GM18511 (cell line): ENCODE data around the gene MAMDC4.

ENCODE experiments used
- ATAC-seq: cut with Tn5 transposase; IDR thresholded peaks from one replicate; pipeline ENCODE4 v1.9.1; 2021; ENCODE audit warnings: mild to moderate bottlenecking, moderate library complexity; ENCODE audit not compliant: unreplicated experiment

Gene MAMDC4

GRCh38 chr9:136848393-136849037 lies 3.6 kb upstream of the MAMDC4 start:
- no peak for ATAC-seq

DNA sequence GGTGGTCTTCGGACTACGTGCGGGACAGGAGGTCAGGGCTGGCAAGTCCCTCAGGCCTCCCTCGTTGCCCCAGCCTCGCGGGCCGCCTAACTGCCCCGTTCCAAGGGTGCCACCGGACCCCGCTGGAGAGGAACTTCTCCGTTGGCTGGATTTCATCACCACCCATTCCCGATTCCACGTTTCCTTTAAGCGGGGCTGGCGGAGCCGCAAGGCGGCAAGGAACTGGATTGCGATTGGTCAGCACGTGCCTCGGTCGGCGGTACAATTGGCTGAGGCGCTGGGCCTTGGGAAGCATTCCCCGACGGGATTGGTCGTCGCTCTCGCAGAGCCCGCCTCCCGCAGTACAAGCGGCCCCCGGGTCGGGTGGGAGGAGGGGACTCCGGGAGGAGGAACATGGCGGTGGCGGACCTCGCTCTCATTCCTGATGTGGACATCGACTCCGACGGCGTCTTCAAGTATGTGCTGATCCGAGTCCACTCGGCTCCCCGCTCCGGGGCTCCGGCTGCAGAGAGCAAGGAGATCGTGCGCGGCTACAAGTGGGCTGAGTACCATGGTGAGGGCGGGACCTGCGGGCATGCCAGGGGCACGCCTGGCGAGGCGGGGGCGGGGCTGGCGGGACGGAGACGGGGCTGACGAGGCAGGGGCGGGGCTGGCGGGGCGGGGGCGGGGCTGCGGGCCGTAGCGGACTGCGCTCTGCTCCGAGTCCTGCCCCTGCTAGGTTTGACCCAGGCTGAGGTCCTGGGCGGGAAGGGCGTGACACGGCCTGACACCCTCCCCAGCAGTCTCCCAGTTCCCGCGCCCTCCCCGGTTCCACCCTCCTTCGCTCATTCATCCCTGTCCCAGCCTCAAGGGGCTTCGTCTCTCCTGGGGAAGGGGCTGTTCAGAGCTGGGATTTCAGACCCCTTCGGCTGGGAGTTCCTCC lies 2.8 kb upstream of the MAMDC4 start, which contains the start of gene PHPT1:
Gene PHPT1, plus strand, starts transcription at position 372 of the 922 bp plus-strand sequence. Its CDS starts 22 bp downstream, at position 394.
- peak; percentile 80 for ATAC-seq

DNA sequence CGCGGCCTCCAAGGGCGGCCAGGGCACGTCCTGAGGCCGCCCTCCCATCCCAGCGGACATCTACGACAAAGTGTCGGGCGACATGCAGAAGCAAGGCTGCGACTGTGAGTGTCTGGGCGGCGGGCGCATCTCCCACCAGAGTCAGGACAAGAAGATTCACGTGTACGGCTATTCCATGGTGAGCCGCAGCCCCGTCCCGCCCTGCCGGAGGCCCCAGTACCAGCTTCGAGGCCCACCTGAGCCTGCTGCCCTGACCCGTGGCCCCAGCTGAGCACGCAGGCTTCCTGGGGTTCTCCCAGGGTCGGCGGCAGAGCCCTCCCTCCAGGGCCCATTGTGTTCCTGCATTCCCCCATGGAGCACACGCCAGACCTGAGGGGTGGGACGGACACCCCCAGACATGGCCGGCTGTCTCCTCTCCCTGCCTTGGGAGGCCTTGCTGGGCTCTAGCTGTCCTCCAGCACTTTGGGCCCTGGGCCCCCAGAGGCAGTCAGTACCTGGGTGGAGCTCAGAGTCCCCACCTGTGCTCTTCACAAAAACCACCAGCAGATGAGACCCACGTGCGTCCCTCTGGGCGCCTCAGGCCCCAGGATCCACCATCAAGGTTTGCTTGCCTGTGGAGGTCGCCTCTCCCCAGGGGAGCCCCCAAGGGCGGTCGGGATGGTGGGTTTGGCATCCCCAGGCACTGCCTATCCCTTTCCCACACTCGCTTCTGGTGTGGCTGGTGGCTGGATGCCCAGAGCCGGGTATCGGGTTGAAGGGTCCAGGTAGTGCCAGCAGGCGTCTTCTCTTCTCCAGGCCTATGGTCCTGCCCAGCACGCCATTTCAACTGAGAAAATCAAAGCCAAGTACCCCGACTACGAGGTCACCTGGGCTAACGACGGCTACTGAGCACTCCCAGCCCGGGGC lies 1.9 kb upstream of the MAMDC4 start:
- no peak for ATAC-seq

DNA sequence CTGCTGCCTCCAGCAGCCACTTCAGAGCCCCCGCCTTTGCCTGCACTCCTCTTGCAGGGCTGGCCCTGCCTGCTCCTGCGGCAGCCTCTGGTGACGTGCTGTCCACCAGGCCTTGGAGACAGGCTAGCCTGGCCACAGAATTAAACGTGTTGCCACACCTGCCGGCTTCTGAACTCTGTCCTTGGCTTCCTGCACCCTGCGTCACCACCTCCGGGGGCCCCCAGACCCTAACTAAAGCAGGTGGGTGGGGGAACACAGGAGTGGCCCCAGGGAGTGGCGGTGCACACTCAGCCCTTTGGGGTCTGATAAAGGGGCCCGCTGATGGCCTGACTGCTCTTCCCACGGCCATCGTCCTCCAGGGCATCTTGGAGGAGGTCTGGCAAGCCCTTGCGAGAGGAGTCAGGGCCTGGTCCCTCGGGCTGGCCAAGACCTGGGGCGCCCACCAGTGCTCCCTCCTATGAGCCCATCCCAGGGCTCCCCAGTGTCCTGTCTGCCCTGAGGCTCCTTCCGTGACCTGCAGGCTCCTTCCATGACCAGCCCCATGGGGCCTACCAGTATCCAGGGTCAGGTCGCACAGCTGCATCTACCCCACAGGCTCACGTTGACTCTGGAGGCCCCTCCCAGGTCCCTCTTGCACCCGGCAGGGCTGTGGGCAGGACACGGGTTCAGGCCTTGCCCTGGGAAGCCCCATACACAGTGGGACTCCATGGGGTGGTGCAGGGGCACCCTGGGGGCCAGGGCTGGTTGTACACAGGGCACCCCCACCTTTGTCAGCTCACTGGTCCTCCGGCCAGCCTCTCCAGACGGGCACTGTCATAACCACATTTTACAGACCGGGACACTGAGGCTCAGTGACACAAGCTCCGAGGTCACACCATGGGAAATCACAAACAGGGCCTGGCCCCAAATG lies 1.0 kb upstream of the MAMDC4 start:
- ATAC-seq: no peak

DNA sequence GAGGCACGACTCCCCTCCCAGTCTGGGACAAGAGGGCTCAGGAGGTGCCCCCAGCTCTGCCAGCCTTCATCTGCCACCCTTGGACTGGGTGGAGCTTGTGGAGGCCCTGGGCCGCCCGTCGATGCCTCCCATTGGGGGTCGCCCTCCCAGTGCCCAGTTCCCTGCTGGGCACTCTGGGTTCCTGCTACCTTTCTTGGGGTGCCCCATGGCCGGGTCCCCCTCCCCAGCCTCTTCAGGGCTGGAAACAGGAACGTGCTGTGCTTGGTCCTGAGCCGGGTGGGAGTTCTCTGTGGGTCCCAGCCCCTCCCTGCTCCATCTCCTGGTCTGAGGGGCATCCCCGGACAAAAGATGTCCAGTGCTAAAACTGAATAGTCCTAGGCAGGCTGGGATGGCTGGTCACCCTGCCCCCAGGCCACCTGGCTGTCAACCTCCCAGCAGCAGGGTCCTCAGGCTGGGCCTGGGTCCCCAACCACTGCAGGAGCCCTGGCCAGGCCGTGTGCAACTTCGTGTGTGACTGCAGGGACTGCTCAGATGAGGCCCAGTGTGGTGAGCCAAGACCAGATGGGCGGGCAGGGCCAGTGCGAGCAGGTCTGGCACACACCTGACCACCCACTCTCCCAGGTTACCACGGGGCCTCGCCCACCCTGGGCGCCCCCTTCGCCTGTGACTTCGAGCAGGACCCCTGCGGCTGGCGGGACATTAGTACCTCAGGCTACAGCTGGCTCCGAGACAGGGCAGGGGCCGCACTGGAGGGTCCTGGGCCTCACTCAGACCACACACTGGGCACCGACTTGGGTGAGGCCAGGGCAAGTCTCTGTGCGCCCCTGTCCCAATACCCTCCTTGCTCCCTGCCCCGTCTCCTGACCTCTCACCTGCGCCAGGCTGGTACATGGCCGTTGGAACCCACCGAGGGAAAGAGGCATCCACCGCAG lies 784 bp downstream of the MAMDC4 start:
- ATAC-seq: no peak

- no peak for ATAC-seq
These were observed 1.5 kb downstream of the MAMDC4 start for GRCh38 chr9:136853596-136854112.

DNA sequence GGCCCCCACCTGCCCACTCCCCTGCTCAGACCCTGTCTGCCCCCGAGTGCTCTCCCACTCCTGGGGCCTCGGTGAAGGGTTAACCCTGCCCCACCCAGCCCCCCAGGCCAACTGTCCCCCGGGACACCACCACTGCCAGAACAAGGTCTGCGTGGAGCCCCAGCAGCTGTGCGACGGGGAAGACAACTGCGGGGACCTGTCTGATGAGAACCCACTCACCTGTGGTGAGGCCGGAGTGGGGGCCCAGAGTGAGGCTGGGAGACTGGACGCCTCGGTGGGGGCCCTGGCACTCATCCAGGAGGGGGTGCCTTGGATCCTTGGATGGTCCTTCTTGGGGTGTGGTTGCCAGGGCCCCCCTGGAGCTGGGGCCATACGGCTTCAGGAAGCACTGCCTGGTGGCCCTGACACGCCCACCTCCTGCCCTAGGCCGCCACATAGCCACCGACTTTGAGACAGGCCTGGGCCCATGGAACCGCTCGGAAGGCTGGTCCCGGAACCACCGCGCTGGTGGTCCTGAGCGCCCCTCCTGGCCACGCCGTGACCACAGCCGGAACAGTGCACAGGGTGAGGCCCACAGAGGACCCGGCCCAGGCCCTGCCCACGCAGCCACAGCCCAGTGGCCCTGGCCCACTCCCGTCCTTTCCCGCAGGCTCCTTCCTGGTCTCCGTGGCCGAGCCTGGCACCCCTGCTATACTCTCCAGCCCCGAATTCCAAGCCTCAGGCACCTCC lies 2.1 kb downstream of the MAMDC4 start:
- no peak for ATAC-seq

- no peak for ATAC-seq
These were observed 2.8 kb downstream of the MAMDC4 start for GRCh38 chr9:136854842-136855460.

- no peak for ATAC-seq
These were observed 3.4 kb downstream of the MAMDC4 start for GRCh38 chr9:136855461-136856078.

GRCh38 chr9:136856079-136856476 lies 3.9 kb downstream of the MAMDC4 start:
- no peak for ATAC-seq

- ATAC-seq: no peak
These were observed 4.5 kb downstream of the MAMDC4 start for GRCh38 chr9:136856541-136857141.

DNA sequence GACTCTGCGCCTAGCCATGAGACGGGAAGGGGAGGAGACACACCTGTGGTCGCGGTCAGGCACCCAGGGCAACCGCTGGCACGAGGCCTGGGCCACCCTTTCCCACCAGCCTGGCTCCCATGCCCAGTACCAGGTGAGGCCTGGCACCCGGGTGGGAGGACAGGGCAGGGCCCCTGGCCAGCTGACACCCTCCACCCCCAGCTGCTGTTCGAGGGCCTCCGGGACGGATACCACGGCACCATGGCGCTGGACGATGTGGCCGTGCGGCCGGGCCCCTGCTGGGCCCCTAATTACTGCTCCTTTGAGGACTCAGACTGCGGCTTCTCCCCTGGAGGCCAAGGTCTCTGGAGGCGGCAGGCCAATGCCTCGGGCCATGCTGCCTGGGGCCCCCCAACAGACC lies 5.0 kb downstream of the MAMDC4 start:
- ATAC-seq: no peak

- ATAC-seq: no peak
These were observed 5.7 kb downstream of the MAMDC4 start for GRCh38 chr9:136857581-136858412.

DNA sequence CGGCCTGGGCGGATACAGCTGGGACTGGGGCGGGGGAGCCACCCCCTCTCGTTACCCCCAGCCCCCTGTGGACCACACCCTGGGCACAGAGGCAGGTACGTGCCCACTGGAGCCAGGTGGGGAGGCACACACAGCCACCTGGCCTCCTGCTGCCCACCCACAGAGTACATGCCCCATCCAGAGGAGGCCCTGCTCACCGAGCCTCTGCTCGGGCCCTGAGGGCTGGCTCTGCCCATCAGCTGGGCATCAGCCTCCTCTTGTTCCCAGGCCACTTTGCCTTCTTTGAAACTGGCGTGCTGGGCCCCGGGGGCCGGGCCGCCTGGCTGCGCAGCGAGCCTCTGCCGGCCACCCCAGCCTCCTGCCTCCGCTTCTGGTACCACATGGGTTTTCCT lies 6.3 kb downstream of the MAMDC4 start:
- no peak for ATAC-seq

DNA sequence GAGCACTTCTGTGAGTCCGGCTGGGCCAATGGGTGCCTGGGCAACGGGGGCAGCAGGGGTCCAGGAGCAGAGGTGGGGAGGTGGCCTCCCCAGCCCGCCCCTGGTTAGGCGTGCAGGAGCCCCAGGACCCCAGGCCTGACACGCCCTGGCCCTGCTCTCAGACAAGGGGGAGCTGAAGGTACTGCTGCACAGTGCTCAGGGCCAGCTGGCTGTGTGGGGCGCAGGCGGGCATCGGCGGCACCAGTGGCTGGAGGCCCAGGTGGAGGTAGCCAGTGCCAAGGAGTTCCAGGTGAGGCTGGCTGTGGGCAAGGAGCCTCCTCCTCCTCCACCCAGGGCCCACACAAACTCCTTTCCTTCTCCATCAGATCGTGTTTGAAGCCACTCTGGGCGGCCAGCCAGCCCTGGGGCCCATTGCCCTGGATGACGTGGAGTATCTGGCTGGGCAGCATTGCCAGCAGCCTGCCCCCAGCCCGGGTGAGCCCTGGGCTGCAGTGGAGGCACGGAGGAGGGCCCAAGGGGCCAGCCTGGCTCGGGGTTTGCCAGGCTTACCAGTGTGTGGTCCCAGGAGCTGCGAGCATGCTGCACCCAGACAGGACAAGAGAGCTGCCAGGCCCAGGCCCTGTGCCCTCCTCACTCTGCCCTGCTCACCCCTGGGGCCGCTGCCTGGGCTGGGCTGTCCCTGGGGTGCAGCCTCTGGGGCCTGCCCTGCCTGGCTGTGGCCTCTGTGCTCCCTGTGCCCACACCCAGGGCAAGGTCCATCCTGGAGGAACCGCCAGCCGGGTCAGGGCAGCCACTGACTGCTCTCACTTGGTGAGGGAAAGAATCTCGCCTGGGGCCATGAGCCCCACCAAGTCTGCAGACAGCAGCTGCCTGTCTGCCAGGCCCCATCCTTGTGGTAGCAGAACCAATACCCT lies 7.0 kb downstream of the MAMDC4 start:
- ATAC-seq: no peak
